Brain microvascular endothelial cell (primary cell): ENCODE results near the gene PSMD2.

Experiments used
- DNase-seq: peaks from one replicate; pipeline ENCODE4 v3.0.0-alpha.2; 2020
- H3K27ac ChIP-seq: fragments of 250-450 bp; sonication (Bioruptor Pico); 2 replicates; pipeline ENCODE4 v1.5.1; 2020; ENCODE audit warnings: mild to moderate bottlenecking, moderate library complexity
- H3K27me3 ChIP-seq: fragments of 250-450 bp; sonication (Bioruptor Pico); replicated peaks from 2 replicates; pipeline ENCODE4 v1.5.1; 2020; ENCODE audit warnings: mild to moderate bottlenecking
- H3K36me3 ChIP-seq: fragments of 250-450 bp; sonication (Bioruptor Pico); replicated peaks from 2 replicates; pipeline ENCODE4 v1.5.1; 2020; ENCODE audit warnings: mild to moderate bottlenecking
- H3K4me3 ChIP-seq: 2 replicates; pipeline ENCODE4 v1.5.1; 2011; ENCODE audit warnings: low read depth, mild to moderate bottlenecking, control low read depth, low read length, moderate library complexity
- CTCF ChIP-seq: IDR thresholded peaks from 2 replicates; pipeline ENCODE4 v1.5.1; 2011; ENCODE audit warnings: low read depth, mild to moderate bottlenecking, moderate library complexity, low read length, control low read depth, inconsistent platforms; ENCODE audit errors: missing control alignments
- in situ Hi-C: cut with HindIII; loops from 2 replicates; pipeline ENCODE4 v1.10.0; 2017; ENCODE audit warnings: low sequenced_read_pairs, low pct_ligation_motif_present

The PSMD2 gene

DNA sequence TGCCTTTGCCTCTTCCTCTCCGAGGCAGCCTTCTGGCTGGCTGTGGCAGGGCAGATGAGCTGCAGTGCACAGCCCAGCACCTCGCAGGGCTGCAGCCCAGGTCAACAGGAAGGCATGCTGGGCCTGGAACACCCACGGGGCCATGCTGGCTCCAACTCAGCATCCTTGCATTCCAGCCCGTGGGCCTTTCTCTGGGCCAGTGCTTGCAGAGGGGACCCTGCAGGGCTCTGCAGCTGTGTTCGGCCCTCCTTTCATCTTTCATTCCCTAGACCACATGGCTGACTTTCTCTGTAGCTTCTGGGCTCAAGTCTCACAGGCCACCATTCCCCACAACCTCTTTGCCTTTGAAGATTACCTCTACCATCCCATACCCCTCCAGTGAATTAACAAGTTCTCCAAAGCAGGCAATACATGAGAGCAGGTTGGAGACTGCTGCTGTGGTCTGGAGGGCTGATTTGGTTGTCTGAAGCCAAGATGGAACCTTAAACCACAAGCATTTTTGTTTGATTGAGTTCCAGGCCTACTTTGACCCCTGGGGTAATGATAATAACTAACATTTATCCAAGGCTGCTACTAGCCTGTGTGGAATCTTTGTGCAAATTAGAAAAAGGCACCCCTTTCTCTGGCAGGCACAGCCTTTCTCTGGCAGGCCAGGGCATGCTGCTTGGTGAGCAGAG is 44.3 kb downstream of the PSMD2 start:
- H3K4me3 ChIP-seq = no peak overlapping the region
- no peaks in the 10 kb centered on the region for H3K27me3 ChIP-seq
- no peaks in the 10 kb centered on the region for H3K36me3 ChIP-seq
- no peak for DNase-seq
- in situ Hi-C loops = no loop called here
- H3K27ac ChIP-seq = no peak overlapping the region
- no peak for TF ChIP-seq CTCF

- in situ Hi-C loops = no loop called here
Measured at GRCh38 chr3:184344579-184345316, 45.7 kb downstream of the PSMD2 start.

GRCh38 chr3:184345317-184346144 is 46.5 kb downstream of the PSMD2 start:
- in situ Hi-C loops = no loop called here
- DNase-seq = peak; percentile 53
- H3K27ac ChIP-seq = no peak overlapping the region

More at GRCh38 chr3:184344579-184345316, 45.7 kb downstream of the PSMD2 start:
- H3K36me3 ChIP-seq = no peaks in the 10 kb centered on the region
- H3K27me3 ChIP-seq = no peaks in the 10 kb centered on the region
- DNase-seq = no peak
- H3K4me3 ChIP-seq = no peak overlapping the region
- H3K27ac ChIP-seq = no peak overlapping the region
- TF ChIP-seq CTCF = no peak

DNA sequence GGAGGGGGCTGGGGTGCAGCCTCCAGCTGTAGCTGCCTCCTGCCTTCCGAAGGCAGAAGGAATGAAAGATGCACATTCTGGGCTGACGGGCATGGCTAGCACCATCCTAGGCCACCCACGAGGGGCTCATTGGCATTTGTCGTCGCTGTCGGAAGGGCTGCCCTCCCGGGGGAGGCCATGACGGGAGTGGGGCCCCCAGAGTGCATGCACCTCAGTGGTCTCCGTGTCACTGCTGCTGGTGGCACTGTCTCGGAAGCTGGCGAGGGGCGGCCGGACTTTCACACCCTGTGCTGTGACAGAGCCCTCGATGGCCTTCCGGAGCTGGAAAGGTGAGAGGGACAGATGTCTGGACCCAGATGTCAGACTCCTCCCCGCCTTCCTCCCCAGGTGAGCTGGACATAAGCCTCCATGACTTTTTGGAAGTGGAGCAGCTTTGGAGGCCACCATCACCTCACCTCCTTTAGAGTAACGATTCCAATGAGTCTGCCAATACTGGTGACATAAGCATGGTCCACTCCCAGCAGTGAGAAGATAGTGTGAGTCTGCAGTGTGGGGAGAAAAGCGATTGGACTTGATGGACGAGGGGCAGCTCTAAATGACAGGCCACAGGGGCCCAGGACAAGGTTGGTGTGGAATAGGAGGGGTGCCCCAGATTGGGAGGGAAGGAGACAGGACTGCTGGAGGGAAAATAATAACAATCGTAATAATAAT is 47.6 kb downstream of the PSMD2 start:
- no peaks in the 10 kb centered on the region for H3K36me3 ChIP-seq
- DNase-seq = no peak
- H3K27ac ChIP-seq = no peak overlapping the region
- no peak for TF ChIP-seq CTCF
- no peaks in the 10 kb centered on the region for H3K27me3 ChIP-seq
- H3K4me3 ChIP-seq = no peak overlapping the region
- in situ Hi-C loops = no loop called here

More at GRCh38 chr3:184345317-184346144, 46.5 kb downstream of the PSMD2 start:
- Histone ChIP-seq H3K36me3 (no peaks in the 10 kb centered on the region), H3K4me3 (no peak overlapping the region), H3K27me3 (no peaks in the 10 kb centered on the region)
- TF ChIP-seq CTCF = peak; percentile 78

GRCh38 chr3:184347321-184348056 is 48.4 kb downstream of the PSMD2 start:
- in situ Hi-C loops = no loop called here
- TF ChIP-seq CTCF = no peak
- Histone ChIP-seq H3K36me3 (no peaks in the 10 kb centered on the region), H3K27ac (no peak overlapping the region), H3K4me3 (no peak overlapping the region), H3K27me3 (no peaks in the 10 kb centered on the region)
- DNase-seq = no peak
